ENCODE measurements around the gene ZNF343.
"Not testable (repeated sequence)": the region's sequence is repeated elsewhere in the genome, so short reads cannot be mapped to it uniquely, and the experiment has no call there.

Gene ZNF343

GRCh38 chr20:2520617-2521016 is 11.9 kb upstream of the ZNF343 start:
- no peak for DNase-seq

- no peak for DNase-seq
Observed at GRCh38 chr20:2519115-2519809, 10.5 kb upstream of the ZNF343 start.

DNA sequence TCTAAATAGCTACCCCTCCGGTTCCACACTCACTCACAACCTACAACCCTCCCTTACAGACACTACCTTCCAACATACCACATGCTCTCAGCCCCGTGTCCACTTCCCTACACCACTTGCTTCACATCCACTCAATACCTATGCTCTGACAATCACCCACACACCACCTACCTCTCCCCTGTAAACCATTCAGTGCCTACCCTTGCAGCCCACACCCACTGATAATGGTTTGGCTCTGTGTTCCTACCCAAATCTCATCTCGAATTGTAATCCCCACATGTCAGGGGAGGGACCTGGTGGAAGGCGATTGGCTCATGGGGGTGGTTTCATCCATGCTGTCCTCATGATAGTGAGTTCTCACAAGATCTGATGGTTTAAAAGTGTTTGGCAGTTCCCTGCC is 9.8 kb upstream of the ZNF343 start:
- no peak for DNase-seq

DNA sequence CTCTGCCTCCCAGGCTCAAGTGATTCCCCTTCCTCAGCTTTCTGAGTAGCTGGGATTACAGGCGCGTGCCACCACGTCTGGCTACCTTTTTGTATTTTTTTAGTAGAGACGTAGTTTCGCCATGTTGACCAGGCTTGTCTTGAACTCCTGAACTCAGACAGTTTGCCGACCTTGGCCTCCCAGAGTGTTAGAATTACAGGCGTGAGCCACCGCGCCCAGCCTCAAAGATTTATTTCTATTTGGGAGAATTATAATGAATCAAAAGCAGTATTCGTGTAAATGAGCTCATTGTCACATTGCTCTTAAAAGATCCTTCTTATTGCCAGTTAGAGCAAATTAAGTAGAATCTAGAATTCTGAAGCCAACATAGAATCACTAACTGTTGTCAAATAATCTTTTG is 9.4 kb upstream of the ZNF343 start:
- no peak for DNase-seq

- DNase-seq: no peak
Observed at GRCh38 chr20:2516399-2516798, 7.7 kb upstream of the ZNF343 start.

DNA sequence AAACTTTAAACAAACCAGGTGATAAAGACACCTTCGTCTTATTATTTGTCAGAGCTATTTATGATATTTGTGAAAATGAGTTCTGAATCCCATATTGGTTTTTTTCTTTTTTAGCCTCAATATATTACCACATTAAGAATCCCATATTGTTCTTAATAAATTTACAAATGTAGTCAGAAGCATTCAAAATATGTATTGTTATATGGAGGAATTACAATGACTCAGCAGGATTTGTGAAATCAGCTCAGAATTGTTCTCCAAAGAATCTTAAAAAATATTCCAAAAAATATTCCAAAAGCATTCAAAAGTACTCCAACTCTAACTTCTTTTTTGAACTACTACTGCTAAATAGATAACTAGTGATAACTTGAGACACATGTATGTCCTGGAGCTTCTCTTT is 6.5 kb upstream of the ZNF343 start:
- no peak for DNase-seq

- no peak for DNase-seq
Observed at GRCh38 chr20:2509794-2510193, 1.1 kb upstream of the ZNF343 start.

DNA sequence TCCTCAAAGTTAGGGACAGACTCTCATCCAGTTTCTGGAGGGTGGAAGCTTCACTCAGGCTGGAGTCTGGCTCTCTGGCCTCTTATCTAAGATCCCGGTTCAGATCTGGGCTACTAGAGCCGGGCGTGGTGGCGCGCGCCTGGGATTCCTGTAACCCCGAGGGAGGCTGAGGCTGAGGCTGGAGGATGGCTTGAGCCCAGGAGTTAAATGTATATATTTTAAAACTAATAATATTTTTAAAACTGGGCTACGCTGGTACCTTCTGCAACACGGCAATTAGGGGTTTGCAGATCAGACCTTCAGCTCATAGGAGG is 710 bp upstream of the ZNF343 start:
- no peak for DNase-seq

DNA sequence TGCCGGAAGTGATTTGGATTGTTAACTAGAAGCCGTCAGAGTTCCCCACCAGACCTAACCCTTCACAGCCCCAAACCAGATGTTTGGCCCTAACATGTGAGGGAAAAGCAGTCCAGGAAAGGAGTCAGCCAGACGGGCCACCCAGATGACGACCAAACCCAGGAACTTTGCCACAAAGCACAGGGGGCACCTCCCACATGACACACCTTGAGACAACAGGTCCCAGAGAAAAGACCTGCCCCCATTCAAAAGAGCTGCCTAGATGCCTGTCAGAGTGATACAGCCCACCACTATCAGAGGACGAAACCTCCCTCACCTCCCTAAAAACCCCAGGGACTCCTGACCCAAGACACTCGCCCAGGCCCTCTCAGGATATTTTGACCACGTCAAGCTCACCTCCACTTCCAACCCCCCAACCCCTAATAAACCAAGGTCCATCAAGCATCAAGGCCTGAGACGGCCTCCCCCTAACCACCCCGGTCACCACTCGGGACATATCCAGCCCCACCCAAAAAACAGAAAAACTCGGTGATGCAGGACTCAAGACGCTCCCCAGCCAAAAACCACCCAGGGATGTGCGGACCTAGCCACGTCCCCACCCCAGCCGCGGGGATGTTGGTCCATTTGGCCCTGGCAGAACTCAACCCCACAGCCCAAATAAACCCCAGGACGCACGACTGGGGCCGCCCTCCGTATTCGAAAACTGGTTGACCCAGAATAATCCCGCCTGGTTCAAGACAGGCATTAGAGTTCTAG is 662 bp downstream of the ZNF343 start:
- no peak for DNase-seq

DNA sequence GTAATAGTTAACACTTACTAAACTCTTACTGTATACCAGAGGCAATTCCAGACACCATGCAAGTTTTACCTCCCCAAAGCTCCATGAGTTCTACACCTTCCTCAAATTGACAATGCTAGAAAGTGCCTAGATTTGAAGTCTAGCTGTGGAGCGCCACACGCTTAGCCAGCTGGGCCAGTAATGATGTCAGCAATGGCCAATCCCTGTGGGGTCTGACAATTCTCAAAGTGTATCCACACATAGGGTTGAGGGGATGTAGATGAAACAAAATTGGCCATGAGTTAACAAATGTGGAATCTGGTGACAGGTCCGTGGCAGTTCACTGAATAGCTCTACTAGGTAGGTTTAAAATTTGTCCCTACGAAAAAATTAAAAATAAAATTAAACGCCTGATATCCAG is 1.3 kb downstream of the ZNF343 start:
- no peak for DNase-seq

- not testable (repeated sequence) for DNase-seq
Observed at GRCh38 chr20:2506426-2506825, 2.3 kb downstream of the ZNF343 start.

DNA sequence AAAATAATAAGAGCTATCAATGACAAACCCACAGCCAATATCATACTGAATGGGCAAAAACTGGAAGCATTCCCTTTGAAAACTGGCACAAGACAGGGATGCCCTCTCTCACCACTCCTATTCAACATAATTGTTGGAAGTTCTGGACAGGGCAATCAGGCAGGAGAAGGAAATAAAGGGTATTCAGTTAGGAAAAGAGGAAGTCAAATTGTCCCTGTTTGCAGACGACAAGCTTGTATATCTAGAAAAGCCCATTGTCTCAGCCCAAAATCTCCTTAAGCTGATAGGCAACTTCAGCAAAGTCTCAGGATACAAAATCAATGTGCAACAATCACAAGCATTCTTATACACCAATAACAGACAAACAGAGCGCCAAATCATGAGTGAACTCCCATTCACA is 3.9 kb downstream of the ZNF343 start:
- DNase-seq: not testable (repeated sequence)

GRCh38 chr20:2502808-2503384 is 5.8 kb downstream of the ZNF343 start:
- not testable (repeated sequence) for DNase-seq

GRCh38 chr20:2485661-2486060 is 23.1 kb downstream of the ZNF343 start:
- no peak for DNase-seq

DNA sequence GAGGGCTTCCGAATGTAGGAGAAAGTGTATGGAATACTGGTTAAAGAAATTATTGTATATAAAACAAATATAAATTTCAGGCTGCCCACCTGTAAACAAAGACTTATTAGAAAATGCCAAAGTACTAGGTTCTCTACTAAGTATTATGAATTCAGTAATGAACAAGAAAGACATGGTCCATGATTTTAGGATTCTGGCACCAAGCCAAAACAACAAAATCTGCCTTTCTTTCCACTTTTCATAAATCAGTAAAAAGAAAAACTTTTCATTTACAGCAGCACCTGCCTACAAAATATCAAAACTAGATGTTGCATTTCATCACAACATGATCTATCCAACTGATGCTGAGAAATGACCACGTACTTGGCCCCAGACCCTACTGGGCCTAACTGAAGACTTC is 23.6 kb downstream of the ZNF343 start:
- DNase-seq: no peak

DNA sequence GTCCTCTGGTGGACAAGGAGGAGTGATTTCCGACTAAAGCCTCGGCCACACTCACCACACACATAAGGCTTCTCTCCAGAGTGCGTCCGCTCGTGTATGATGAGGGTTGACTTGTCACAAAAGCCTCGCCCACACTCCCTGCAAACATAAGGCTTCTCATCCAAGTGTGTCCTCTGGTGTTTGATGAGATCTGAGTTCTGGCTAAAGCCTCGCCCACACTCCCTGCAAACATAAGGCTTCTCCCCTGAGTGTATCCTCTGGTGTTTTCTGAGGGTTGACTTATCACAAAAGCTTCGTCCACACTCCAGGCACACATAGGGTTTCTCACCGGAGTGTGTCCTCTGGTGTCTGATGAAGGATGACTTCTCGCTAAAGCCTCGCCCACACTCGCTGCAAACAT is 25.2 kb downstream of the ZNF343 start:
- no peak for DNase-seq

DNA sequence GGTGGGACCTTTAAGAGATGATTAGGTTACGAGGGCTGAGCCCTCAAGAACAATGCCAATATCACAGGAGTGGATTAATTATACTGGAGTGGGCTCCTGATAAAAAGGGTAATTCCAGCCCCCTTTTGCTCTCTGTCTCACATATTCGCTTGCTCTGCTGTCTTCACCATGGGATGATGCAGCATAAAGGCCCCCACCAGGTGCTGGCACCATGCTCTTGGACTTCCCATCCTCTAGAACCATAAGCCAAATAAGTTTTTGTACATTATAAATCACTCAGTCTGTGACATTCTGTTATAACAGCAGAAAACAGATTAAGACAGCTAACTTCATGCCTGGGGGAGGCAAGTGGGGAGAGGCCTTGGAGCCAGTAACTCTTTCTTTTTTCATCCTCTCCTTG is 28.3 kb downstream of the ZNF343 start:
- no peak for DNase-seq

- DNase-seq: no peak
Observed at GRCh38 chr20:2476742-2477615, 31.7 kb downstream of the ZNF343 start.

GRCh38 chr20:2475850-2476741 is 32.6 kb downstream of the ZNF343 start:
- DNase-seq: no peak

DNA sequence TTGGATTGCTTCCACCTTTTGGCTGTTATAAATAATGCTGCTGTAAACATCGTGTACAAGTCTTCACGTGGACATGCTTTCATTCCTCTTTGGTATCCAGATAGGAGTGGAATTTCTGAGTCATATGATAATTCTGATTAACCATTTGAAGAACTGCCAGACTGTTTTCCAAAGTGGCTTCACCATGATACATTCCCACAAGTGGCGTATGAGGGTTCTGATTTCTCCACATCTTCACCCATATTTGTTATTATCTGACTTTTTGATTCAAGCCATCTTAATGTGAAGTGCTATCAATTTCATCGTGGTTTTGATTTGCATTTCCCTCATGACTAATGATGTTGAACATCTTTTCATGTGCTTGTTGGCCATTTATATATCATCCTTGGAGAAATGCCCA is 35.2 kb downstream of the ZNF343 start:
- DNase-seq: no peak

- peak; percentile 98 for DNase-seq
Observed at GRCh38 chr20:2470423-2471193, 38.1 kb downstream of the ZNF343 start, which contains the start of gene SNRPB. Gene SNRPB, minus strand, starts transcription at chr20:2470789. Its CDS starts 99 bp downstream, at chr20:2470690.

Measured in activated naive CD4-positive, alpha-beta T cell treated with Interleukin-2 at 50 U/mL for 16 hours (primary cell).